ENCODE results near the gene EFTUD2.

DNA sequence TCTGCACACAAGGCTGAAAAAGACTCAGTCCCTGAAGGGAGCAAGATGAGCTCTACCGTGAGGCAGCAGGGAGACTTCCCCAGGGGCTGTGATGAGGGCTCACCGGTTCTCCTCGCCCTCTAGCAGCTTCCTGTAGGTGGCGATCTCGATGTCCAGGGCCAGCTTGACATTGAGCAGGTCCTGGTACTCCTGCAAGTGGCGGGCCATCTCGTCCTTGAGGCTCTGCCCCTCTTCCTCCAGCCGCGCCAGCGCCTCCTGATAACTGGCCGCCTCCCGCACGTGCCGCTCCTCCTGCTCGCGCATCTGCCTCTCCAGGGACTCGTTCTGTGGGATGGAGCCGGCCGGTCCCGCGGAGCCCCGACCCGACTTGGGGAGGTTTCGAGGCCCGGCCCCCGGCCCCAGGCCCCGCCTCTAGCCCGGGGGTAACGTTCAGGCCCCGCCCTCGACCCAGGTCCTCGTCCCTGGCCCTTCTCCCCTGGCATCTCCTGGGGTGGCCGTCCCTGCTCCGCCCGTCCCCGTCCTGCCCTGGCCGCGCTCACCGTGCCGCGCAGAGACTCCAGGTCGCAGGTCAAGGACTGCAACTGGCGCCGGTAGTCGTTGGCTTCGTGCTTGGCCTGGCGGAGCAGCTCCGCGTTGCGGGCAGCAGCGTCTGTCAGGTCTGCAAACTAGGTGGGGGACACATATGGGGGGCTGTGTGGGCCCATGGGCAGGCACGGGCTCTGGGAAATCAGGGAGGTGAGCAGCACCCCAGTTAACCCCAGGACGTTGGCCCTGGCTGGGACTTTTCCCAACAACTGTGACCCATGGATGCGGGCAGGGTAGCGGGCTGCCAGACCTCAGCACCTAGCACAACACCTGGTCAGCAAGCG lies 12.1 kb upstream of the EFTUD2 start:
- TF ChIP-seq, protein P1, sequence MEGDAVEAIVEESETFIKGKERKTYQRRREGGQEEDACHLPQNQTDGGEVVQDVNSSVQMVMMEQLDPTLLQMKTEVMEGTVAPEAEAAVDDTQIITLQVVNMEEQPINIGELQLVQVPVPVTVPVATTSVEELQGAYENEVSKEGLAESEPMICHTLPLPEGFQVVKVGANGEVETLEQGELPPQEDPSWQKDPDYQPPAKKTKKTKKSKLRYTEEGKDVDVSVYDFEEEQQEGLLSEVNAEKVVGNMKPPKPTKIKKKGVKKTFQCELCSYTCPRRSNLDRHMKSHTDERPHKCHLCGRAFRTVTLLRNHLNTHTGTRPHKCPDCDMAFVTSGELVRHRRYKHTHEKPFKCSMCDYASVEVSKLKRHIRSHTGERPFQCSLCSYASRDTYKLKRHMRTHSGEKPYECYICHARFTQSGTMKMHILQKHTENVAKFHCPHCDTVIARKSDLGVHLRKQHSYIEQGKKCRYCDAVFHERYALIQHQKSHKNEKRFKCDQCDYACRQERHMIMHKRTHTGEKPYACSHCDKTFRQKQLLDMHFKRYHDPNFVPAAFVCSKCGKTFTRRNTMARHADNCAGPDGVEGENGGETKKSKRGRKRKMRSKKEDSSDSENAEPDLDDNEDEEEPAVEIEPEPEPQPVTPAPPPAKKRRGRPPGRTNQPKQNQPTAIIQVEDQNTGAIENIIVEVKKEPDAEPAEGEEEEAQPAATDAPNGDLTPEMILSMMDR (IDR thresholded peaks at IDR 0.05), result peak; percentile 21 to 69 (median 54)
- no peak for TF ChIP-seq POLR2A (IDR thresholded peaks at IDR 0.05)
